ENCODE data around the gene ACCSL.

- no peak for TF ChIP-seq POLR2AphosphoS5 (IDR thresholded peaks at IDR 0.05)
- TF ChIP-seq, protein P1, sequence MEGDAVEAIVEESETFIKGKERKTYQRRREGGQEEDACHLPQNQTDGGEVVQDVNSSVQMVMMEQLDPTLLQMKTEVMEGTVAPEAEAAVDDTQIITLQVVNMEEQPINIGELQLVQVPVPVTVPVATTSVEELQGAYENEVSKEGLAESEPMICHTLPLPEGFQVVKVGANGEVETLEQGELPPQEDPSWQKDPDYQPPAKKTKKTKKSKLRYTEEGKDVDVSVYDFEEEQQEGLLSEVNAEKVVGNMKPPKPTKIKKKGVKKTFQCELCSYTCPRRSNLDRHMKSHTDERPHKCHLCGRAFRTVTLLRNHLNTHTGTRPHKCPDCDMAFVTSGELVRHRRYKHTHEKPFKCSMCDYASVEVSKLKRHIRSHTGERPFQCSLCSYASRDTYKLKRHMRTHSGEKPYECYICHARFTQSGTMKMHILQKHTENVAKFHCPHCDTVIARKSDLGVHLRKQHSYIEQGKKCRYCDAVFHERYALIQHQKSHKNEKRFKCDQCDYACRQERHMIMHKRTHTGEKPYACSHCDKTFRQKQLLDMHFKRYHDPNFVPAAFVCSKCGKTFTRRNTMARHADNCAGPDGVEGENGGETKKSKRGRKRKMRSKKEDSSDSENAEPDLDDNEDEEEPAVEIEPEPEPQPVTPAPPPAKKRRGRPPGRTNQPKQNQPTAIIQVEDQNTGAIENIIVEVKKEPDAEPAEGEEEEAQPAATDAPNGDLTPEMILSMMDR (IDR thresholded peaks at IDR 0.05), result no peak
- TF ChIP-seq EP300 (IDR thresholded peaks at IDR 0.05), result no peak
- no peak for TF ChIP-seq POLR2A (IDR thresholded peaks at IDR 0.05)
Measured at GRCh38 chr11:44005956-44006355, 41.8 kb upstream of the ACCSL start.

All from suprapubic skin (tissue), 4 donors.